GM11168 (cell line): Measurements from ENCODE around the gene MAD2L1BP.

Source experiments
- in situ Hi-C: fragments of 300-500 bp; cut with MboI; formaldehyde crosslinking; loops from one replicate; pipeline ENCODE4 v1.12.0; 2022; ENCODE audit warnings: low sequenced_read_pairs; ENCODE audit not compliant: unreplicated experiment

The MAD2L1BP gene

DNA sequence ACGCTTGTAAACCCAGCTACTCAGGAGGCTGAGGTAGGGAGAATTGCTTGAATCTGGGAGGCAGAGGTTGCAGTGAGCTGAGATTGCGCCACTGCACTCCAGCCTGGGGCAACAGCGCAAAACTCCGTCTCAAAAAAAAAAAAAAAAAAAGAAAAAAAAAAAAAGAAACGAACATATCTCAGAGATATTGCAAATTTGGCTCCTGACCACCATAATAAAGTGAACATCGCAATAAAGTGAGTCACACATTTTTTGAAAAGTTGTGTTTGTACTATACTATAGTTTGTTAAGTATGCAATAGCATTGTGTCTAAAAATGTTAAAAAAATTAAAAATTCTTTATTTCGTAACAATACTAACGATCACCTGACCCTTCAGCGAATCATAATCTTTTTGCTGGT lies 22.5 kb downstream of the MAD2L1BP start:
- in situ Hi-C loops = loop anchor here (25.0 kb wide), 1 partner anchor 429 kb away; no protein-coding TSS in a partner anchor

GRCh38 chr6:43662948-43663347 lies 27.3 kb downstream of the MAD2L1BP start:
- in situ Hi-C loops = loop anchor here (25.0 kb wide), 1 partner anchor 424 kb away; no protein-coding TSS in a partner anchor

GRCh38 chr6:43665376-43665775 lies 29.7 kb downstream of the MAD2L1BP start:
- in situ Hi-C loops = loop anchor here (25.0 kb wide), 1 partner anchor 422 kb away; no protein-coding TSS in a partner anchor

- in situ Hi-C loops = loop anchor here (25.0 kb wide), 1 partner anchor 421 kb away; no protein-coding TSS in a partner anchor
Observed at GRCh38 chr6:43666196-43666920, 30.7 kb downstream of the MAD2L1BP start.

- in situ Hi-C loops = loop anchor here (25.0 kb wide), 1 partner anchor 420 kb away; no protein-coding TSS in a partner anchor
Observed at GRCh38 chr6:43667245-43668150, 31.9 kb downstream of the MAD2L1BP start.

DNA sequence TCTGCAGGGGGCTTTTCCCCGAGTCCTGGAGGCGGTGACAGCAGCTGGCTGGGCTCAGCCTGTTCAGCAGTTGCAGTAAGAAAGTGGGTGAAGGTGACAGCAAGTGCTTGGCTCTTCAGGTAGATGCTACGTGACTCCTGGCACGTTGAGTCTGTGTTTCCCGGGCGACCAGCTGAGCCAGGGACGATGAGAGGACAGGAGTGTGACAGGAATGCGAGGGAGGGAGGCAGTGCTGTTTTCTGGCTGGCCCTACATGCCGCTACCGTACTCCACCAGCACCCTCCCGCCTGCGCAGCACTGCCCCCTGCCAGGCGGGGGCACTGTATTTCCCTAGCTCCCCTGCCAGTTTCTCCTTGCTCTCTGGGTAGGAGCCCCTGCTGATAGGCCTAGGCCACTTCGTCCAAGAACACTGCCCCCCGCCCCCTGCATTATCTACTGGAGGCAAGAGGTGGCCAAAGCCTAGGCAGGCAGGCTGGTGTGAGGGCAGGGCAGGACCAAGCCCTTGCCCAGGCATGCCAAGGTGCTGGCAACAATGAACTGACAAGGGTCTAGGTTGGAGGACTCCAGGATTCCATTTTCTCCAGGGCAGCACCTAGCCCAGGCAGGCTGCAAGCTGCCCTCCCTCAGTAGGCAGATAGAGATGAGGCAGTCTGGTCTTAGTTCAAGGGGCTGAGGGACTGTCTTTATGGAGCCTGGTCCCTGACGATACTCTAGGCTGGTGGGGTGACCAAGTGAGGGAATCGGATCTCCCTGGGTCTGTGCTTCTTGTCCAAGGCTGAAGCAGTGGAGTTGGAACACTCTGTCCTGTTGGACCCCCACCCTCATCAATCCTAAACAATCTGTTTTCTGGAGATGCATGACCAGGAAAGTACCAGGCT lies 32.8 kb downstream of the MAD2L1BP start:
- in situ Hi-C loops = loop anchor here (25.0 kb wide), 1 partner anchor 419 kb away; no protein-coding TSS in a partner anchor

GRCh38 chr6:43669050-43669921 lies 33.6 kb downstream of the MAD2L1BP start:
- in situ Hi-C loops = loop anchor here (25.0 kb wide), 1 partner anchor 418 kb away; no protein-coding TSS in a partner anchor

DNA sequence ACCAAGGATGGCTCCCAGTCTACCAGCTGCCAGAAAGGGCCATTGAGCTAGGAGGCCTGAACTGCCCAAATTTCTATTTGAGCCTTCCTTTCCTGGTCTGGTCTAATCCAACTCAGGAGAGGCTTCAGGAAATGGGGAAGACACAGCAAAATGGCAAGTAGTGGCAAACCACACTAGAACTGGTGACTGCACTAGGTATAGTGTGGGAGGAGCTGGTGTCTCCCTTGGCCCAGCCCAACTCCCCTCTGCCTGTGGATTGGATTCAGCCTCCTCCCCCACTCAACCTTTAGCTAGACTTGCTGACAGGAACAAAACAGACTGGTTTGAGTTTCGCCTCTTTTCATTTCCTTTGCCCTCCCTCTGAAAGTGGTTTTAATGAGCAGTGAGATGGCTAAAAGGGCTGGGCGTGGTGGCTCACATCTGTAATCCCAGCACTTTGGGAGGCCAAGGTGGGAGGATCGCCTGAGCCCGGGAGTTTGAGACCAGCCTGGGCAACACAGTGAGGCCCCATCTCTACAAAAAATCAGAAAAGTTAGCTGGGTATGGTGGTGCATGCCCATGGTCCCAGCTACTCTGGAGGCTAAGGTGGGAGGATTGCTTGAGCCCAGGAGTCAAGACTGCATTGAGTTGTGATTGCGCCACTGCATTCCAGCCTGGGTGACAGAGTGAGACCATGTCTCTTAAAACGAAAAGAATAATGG lies 34.4 kb downstream of the MAD2L1BP start:
- in situ Hi-C loops = loop anchor here (25.0 kb wide), 1 partner anchor 417 kb away; no protein-coding TSS in a partner anchor

- in situ Hi-C loops = loop anchor here (25.0 kb wide), 1 partner anchor 417 kb away; no protein-coding TSS in a partner anchor
Observed at GRCh38 chr6:43670623-43670986, 35.0 kb downstream of the MAD2L1BP start.

GRCh38 chr6:43671011-43671800 lies 35.6 kb downstream of the MAD2L1BP start:
- in situ Hi-C loops = loop anchor here (25.0 kb wide), 1 partner anchor 416 kb away; no protein-coding TSS in a partner anchor

DNA sequence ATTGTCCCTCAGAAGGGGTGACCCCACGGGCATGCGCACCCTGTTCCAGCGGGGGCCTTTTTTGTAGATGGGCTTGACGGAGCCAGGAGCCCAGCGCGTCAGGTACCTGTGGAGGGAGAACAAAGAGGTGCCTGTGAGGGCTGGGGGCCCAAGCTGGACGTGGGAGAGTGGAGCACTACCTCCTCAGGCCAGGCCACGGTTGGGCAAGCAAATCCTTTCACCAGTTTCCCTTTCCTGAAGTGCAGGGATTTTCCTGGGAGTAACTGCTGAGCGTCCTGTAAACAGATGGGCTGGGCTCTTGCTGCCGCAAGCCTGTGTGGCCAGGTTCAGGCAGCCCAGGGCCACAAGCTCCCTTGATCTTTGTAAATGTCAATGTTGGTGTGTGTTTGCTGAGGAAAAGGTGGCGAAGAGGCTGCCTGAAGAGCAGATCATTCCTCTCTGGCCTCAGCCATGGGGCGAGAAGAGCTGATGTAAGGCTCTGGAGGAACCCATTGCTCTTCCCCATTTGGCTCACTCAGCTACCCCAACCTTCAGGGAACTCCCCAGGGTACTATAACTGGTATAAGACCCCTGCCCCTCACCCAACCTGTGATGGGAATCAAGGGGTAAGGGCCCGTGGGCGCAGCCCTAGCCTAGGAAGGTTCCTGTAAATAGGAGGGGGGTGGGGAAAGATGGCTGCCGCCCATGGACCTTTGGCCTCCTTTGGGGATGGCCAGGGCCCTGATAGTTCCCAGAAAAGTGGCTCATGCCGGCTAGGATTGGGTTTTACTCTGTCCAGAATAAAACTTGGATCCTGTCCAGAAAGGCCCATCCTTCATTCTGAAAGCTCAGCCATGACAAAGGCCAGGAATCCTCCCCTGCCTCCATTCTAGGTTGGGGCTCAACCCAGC lies 36.4 kb downstream of the MAD2L1BP start:
- in situ Hi-C loops = loop anchor here (25.0 kb wide), 1 partner anchor 415 kb away; no protein-coding TSS in a partner anchor

- in situ Hi-C loops = loop anchor here (25.0 kb wide), 1 partner anchor 414 kb away; no protein-coding TSS in a partner anchor
Observed at GRCh38 chr6:43673444-43674084, 37.9 kb downstream of the MAD2L1BP start.

DNA sequence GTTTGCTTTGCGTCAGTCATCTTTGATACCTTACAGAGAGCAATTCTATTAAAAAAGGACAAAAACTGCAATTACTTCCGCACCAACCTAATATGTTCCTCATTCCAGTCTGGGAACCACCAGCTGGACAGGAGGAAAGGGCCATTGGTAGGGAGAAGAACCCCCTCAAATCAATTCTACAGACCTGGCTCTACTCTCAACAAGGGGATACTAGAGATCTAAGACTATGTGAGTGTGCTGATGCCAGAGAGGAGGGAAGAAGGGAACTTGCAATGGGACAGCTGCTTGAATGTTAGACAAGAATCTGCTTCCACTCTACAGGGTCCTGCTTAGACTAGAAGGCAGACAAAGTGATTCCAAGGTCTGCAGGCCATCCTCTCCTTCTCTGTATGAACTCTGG lies 38.7 kb downstream of the MAD2L1BP start:
- in situ Hi-C loops = loop anchor here (25.0 kb wide), 1 partner anchor 413 kb away; no protein-coding TSS in a partner anchor

GRCh38 chr6:43674921-43675320 lies 39.3 kb downstream of the MAD2L1BP start:
- in situ Hi-C loops = loop anchor here (25.0 kb wide), 1 partner anchor 412 kb away; no protein-coding TSS in a partner anchor

- in situ Hi-C loops = no loop called here
Observed at GRCh38 chr6:43676962-43677606, 41.4 kb downstream of the MAD2L1BP start.
